ENCODE measurements around the gene PCMTD2. TPM values are rescaled to one million over a fixed set of nuclear protein-coding genes. Genes with fewer than 3 reads are reported as not detected.
"Not testable (repeated sequence)": the region's sequence is repeated elsewhere in the genome, so short reads cannot be mapped to it uniquely, and the experiment has no call there.

The PCMTD2 gene
- total RNA-seq, 1 donor from 2014 or later: 44.7 TPM

DNA sequence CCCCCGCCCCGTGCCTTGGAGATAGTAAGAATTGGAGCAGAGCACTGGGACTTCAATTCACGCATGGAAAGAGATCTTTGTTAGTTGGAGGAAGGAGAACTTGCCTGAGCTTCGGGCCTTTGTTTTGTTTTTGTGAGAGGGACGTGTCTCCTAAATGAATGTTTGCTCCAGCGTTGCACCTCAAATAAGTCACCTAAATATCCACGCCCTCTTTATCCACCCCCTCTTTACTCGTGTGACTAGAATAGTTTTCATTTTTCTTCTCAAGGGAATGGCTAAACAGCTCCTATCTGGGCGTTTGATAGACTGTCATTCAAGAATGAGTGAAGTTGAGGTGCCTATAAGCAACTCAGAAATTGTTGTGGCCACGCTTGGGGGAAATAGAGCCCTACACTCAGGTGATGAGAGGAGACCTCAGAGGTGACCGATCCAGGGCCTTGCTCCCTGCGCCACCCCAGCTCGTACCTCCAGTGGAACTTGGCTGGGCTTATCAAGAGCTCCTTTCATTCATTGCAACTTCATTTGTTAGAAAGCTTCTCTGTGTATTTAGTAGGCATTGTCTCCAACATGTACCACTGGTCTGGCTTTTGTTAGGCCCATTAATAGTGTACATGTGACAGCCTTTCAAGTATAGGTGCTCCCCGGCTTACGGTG, 861 bp downstream of the PCMTD2 start:
- DNase-seq (ENCODE audit: low read depth, low spot score): no peak

DNA sequence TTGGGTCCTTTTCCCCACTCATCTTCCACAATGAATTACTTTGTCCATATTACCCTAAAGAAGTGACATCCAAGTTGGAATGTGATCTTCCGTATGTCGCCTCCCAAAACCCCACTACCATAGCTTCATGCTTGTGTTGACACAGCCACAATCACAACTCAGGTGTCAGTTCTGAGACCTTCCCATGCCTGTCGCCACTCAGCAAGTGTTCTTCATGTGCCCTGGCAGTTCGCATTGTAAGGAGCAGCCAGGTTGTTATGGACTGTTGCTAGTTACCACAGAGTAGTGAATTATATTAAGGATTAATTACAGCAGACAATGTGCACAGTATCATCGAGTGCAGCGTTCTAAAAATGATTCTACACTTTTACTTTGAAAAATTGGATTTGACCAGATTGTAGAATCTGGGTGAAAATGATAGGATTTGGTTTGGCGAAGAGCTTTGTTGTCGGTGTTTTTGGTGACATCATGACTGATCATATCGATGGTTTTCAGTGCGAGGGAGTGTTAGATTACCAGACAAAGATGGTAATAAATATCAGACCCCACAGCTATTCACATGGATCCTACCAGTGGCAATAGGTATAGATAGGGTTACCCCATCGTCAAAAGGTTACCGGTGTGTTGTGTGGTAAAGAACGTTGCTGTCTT, 1.7 kb downstream of the PCMTD2 start:
- DNase-seq (ENCODE audit: low read depth, low spot score): no peak

DNA sequence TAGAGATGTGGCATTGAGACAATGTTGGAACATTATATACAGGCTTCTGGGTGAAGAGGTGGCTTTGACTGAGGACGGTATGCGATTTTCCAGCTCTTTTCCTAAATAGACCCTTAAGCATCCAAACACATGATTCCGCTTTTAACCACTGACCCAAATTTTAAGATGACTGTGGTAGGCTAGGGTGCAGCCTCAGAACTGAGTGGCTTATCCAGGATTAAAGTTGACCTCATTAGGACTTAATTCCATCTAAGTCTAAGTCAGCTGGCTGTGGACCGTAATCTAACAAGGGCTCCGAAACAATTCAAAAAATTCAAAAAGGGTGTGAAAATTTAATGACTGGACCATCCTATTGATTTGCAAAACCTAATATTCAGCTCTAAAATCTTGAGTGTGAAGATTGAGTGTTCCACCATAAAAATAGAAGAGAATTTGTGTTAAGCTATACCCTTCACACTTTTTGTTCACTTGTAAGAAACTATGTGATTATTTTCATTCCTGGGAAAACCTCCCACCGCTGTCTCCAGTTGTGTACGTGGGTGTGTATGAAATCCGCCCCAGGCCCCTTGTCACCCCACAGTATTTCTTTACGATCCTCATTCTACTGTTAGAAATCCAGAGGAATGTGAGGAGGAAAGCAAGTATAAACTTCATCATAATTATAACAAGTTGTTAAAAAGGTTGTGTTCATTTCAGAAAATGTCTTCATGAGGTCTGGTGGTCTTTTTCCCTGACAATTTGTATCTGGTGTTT, 2.7 kb downstream of the PCMTD2 start:
- DNase-seq (ENCODE audit: low read depth, low spot score): no peak

DNA sequence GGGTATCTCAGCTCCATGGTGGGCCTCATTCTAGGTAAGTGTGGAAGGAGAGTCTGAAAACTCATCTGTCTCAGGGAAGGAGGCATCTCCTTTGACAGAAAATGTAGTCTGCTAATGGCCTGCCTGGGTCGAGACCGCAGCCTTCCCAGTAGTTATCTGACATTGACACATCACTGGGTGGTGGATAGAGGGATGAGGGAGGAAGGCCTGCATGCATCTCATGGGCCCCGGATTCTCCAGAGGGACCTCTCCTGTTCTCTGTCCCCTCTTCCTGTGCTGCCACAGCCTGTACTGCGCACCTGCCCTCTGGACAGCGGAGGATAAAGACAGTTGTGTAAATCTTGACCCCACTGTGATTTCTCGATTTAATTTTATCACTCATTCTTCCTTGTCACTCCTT, 4.7 kb downstream of the PCMTD2 start:
- DNase-seq (ENCODE audit: low read depth, low spot score): no peak

DNA sequence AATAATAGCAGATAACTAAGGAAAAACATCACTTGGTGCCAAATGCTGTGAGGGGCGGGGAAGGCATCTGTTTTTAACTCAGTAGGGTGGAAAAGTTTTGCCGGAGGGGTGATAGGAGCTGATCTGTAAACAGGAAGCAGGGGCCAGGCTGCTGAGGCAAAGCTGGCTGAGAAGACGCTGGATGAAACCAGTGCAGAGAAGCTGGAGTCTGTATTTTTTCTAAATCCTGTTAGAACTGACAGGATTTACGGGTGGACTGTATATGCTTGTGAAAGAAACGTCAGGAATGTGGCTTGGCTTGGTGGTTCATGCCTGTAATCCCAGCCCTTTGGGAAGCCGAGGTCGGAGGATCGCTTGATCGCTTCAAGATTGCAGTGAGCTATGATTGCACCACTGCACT, 5.6 kb downstream of the PCMTD2 start:
- no peak for DNase-seq (ENCODE audit: low read depth, low spot score)

DNA sequence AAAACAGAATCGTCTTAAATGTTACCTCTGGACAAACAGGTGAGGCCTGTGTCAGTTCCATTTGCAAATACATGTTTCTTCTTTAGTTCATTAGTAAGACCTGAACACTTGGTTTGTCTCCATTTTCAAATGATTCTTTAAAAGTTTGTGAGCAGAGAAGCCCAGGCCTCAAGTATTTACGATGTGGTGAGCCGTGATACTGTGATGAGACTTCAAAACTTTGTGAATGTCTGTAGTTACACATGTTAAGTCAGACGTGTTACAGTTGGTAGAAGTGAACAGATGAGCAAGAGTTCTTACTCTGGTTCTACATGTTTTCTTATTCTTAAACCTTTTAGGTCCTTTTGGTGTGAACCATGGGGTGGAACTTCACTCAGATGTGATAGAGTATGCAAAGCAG, 8.5 kb downstream of the PCMTD2 start:
- no peak for DNase-seq (ENCODE audit: low read depth, low spot score)

DNA sequence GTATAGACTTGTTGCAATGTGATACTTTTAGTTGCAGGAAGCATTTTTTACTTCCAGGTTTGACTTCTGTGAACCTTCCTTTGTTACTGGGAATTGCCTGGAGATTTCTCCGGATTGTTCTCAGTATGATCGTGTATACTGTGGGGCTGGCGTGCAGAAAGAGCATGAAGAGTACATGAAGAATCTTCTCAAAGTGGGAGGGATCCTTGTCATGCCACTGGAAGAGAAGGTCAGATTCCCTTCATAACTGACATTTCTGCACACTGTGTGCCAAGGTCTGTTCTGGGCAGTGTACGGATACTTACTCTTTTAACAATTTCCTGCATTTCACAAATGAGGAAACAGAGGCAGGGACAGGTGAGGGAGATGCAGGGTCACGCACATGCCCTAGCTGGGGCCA, 9.7 kb downstream of the PCMTD2 start:
- no peak for DNase-seq (ENCODE audit: low read depth, low spot score)

DNA sequence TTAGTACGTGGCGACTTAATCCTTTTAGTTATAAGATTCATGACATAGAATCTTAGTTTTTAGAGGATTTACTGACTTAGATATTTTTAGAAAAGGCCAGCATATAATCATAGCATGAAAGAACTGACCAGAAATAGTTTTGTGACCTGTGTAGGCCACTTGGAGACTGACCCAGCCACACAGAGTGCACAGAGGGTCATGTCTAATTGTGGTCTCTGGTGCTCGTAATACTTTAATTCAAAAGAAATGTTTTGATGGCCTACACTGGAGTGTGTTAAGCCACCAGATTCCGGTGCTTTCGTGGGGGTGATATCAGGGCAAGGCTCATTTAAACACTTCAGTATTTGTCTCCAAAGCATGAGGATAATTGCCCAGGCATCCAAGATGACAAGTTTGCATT, 11.4 kb downstream of the PCMTD2 start:
- no peak for DNase-seq (ENCODE audit: low read depth, low spot score)

DNA sequence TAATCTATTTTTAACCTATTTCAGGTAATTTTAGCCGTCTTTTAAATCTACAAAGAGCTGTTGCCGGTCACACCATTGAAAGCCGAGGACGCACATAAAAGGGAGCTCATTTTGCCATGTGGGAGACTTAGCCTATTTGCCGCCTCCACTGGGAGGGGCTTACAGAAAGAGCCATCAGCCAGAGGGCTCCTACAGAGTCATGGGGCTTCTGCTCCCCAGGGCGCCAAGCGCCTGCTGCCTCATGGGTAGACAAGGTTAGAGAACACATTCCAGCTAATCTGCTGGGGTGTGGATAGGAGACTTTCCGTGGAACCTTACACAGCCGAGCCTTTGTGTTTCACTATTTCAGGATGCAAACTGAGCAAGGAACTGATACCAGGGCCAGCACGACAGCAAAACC, 12.6 kb downstream of the PCMTD2 start:
- DNase-seq (ENCODE audit: low read depth, low spot score): no peak

DNA sequence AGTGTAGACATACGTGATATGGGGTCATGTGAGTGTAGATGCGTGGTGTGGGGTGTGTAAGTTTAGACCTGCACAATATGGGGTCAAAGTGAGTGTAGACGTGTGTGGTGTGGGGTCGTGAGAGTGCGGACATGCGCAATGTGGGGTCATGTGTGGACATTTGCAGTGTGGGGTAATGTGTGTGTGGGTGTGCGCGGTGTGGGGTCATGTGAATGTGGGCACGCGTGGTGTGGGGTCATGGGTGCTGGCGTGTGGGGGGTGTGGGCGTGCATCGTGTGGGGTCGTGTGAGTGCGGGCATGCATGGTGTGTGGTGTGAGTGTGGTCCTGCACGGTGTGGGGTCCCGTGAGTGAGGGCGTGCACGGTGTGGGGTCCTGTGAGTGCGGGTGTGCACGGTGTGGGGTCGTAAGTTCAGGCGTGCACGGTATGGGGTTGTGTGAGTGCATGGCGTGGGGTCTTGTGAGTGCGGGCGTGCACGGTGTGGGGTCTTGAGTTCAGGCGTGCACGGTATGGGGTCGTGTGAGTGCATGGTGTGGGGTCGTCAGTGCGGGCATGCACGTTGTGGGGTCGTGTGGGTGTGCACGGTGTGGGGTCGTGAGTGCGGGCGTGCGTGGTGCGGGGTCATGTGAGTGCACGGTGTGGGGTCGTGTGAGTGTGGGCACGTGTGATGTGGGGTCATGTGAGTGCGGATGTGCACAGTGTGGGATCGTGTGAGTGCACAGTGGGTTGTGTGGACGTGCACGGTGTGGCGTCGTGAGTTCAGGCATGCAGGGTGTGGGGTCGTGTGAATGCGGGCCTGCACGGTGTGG, 14.3 kb downstream of the PCMTD2 start:
- no peak for DNase-seq (ENCODE audit: low read depth, low spot score)

DNA sequence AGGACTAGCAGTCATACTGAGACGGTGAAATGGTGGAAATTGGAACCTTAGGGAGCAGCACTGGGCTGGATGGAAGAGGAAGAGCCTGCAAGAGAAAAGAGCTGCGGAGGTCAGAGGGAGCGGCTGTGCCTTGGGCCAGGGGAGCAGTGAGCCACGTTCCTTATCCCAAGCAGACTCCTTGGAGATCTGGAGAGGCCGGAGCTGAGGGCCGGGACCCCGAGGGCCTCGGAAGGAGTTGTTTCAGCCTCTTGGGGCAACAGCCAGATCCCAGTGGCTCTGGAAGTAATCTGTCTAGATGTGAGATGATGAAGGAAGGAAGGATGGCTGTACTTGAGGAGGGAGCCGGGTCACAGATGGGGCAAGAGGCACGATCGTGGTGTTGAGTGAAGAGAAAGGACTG, 16.1 kb downstream of the PCMTD2 start:
- DNase-seq (ENCODE audit: low read depth, low spot score): no peak

DNA sequence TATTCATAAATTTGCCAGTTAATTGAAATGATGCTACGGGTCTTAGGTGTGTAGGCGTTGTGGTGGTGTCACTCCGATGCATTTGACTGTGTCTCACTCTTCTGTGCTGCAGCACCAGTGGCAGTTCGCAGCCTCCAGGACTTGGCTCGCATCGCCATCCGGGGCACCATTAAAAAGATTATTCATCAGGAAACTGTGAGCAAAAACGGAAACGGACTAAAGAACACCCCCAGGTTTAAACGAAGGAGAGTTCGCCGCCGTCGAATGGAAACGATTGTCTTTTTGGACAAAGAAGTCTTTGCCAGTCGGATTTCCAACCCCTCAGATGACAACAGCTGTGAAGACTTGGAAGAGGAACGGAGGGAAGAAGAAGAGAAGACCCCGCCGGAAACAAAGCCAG, 17.6 kb downstream of the PCMTD2 start:
- no peak for DNase-seq (ENCODE audit: low read depth, low spot score)

DNA sequence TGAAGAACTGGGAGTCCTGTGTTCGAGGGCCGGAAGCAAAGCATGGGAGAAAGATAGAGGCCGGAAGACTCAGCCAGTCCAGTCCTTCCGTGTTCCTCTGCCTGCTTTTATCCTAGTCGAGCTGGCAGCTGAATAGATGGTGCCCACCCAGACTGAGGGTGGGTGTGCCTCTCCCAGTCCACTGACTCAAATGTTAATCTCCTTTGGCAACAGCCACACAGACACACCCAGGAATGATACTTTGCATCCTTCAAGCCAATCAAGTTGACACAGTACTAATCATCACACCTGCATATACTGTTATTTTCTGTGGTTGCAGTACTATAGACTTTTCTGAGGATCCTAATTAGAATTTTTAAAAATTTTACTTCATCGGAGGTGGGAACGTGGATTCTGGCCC, 21.3 kb downstream of the PCMTD2 start:
- DNase-seq (ENCODE audit: low read depth, low spot score): no peak

DNA sequence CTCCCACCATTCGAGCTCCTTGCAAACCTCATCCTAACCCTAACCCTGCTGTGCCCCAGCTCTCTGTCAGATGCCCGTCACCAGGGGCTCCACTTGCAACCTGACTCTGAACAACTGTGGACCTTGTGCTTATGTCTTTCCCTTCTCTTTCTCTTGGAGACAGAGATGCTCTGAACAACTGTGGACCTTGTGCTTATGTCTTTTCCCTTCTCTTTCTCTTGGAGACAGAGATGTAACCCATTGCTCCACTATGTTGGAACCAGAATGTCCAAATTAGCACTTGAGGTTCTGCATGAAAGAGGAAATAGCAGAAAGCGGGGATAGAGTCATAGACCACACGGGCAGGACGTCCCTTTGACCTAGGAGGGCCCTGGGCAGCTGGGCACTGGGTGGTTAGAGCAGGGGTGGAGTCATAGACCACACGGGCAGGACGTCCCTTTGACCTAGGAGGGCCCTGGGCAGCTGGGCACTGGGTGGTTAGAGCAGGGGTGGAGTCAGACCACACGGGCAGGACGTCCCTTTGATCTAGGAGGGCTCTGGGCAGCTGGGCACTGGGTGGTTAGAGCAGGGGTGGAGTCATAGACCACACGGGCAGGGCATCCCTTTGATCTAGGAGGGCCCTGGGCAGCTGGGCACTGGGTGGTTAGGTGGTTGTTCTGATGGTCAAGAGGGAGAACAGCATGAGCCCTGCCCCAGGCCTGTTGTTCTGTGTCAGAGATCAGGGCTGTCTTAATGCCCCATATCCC, 22.2 kb downstream of the PCMTD2 start:
- DNase-seq (ENCODE audit: low read depth, low spot score): no peak

DNA sequence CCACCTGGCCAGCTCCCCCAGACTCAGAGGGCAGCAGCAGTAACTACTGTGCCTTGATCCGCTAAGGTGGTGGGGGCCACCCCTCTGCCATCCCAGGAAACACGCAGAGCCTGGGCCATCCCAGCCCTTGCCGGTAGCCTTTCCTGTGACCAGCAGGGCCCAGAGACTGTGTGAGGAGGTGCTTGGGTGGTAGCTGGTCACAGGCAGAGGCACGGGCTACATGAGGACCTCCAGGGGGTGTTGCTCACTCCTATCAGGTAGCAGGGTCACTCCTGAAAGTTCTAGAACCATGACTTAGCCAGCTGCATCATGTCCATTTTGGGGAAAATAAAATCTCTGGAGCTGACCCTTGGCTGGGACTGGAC, 22.8 kb downstream of the PCMTD2 start:
- no peak for DNase-seq (ENCODE audit: low read depth, low spot score)

DNA sequence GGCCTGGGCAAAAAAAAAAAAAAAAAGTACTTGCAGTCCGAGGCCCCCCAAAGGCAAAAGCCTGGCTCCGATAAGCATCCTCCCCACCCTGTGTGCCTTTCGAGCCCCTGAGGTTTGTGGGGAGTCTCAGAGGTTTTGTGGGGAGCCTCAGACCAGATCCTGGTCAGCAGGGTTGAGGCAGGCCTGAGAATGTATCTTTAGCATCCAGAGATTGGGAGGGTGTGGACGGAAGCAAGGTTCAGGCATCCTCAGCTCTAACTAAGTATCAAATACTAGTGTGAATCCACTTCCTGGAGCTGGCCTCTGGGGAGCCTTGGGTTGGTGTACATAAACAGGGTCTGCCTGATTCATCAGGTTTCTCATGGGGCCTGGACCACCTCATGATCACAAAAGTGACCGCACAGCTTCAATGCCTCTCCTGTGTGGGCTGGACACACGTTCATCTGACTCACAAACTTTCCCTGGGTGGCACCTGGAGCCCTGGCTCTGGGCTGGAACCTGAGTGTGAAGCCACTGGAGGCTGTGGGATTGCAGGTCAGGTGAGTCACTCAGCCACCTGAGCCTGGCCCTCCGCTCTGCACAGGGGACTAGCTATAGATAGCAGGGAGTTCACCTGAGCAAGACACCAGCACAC, 24.4 kb downstream of the PCMTD2 start:
- DNase-seq (ENCODE audit: low read depth, low spot score): no peak

DNA sequence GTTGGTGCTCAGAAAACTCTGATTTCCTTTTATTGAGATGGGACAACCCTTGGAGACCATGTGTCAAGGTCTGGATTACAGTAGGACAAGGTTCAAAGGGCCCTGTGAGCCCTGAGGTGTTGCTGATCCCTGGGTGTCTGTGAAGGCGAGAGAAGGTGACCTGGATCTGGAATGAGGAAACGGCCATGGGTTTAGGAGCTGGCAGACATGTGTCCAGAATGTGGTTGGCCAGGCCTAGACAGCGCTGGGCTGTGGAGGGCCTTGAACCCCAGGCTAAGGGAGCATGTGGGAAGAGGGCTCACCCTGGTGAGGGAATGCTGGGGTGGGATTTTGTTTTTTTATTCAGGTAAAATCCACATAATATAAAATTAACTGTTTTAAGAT, 24.9 kb downstream of the PCMTD2 start:
- DNase-seq (ENCODE audit: low read depth, low spot score): no peak

DNA sequence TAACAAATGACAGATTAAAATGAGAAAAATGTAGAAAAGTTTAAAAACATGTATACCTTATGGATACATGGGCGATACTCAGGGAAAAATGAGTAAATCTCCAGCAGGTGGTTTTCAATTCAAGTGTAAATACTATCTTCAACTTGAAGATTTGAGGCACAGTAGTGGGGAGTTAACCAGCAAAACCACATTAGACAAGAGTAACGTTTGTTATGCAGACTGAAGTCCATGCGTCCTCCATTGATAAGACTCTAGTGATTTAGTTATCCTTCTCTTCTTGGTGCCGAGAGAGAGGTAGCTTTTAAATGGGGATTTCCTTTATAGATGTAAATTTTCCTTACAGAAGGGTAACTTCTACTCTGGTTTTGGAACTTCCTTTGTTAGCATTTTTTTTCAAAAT, 28.1 kb downstream of the PCMTD2 start:
- DNase-seq (ENCODE audit: low read depth, low spot score): no peak

DNA sequence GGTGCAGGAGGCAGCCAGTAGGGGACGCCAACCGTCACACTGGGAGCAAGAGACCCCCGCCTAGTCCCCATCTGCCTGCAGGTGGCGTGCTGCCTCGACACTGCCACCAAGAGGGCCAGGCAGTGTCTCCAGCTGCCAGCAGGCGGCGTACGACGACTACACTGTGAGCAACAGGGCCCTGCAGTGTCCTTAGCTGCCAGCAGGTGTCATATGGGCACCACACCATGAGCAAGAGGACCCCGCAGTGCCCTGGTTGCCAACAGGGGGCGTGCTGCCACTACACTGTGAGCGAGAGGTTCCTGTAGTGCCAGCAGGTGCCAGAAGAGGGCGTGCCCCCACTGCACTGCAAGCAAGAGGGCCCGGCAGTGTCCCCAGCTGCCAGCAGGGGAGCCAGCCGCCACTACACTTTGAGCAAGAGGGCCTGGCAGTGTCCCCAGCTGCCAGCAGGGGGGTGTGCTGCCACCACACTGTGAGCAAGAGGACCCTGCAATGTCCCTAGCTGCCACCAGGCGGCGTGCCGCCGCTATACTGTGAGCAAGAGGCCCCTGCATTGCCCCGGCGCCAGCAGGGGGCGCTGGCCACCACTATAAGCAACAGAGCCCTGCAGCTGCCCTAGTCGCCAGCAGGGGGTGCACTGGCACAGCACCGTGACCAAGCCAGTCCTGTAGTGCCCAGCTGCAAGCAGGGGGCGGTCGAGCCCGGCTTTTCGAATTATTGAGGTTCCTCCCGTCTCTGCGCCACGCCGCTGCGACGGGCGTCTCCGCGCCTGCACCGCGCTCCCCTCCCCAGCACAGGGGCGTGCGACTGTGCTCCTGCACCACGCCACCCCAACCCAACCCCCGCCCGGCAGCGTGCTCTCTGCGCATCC, 30.3 kb downstream of the PCMTD2 start:
- not testable (repeated sequence) for DNase-seq (ENCODE audit: low read depth, low spot score)

Measured in pulmonary artery endothelial cell (primary cell).